ENCODE data around the gene ADRM1. TPM values are rescaled to one million over a fixed set of nuclear protein-coding genes. Genes with fewer than 3 reads are reported as not detected.

The ADRM1 gene
- total RNA-seq, 6 donors from 2014 or later: 57.6 to 158 (median 91.6) TPM

Other genes starting within 250 kb of the ADRM1 start
- gene TAF4, start 237.1 kb upstream of the ADRM1 start, total RNA-seq: 10 to 100 TPM; 13.0 to 44.0 (median 20.7) TPM
- 10 to 100 TPM; 27.8 to 46.3 (median 36.4) TPM for gene LSM14B, start 180.5 kb upstream of the ADRM1 start, total RNA-seq
- gene PSMA7, start 159.6 kb upstream of the ADRM1 start, total RNA-seq: 100 to 1,000 TPM; 186 to 317 (median 240) TPM
- gene SS18L1, start 159.2 kb upstream of the ADRM1 start, total RNA-seq: 10 to 100 TPM; 12.2 to 70.8 (median 19.7) TPM
- gene MTG2, start 120.0 kb upstream of the ADRM1 start, total RNA-seq: 10 to 100 TPM; 28.3 to 42.3 (median 32.0) TPM
- not detected for gene HRH3, start 82.7 kb upstream of the ADRM1 start, total RNA-seq
- gene OSBPL2, start 64.5 kb upstream of the ADRM1 start, total RNA-seq: 10 to 100 TPM; 35.7 to 65.0 (median 48.0) TPM
- gene LAMA5, start 64.3 kb downstream of the ADRM1 start, total RNA-seq: 1,000 to 10,000 TPM in 1 of 6 donors, 100 to 1,000 TPM in 5; 176 to 1,019 (median 307) TPM
- gene RPS21, start 84.1 kb downstream of the ADRM1 start, total RNA-seq: 1,000 to 10,000 TPM in 3 of 6 donors, 100 to 1,000 TPM in 2, 10 to 100 TPM in 1; 94.6 to 1,381 (median 998) TPM
- gene CABLES2, start 104.3 kb downstream of the ADRM1 start, total RNA-seq: 1 to 10 TPM; 2.2 to 5.2 (median 4.0) TPM
- 1 to 10 TPM in 4 of 6 donors, under 1 TPM in 1, not detected in 1; 0.51 to 6.3 (median 1.9) TPM for gene RBBP8NL, start 124.5 kb downstream of the ADRM1 start, total RNA-seq
- 10 to 100 TPM in 1 of 6 donors, 1 to 10 TPM in 4, under 1 TPM in 1; 0.98 to 10.5 (median 2.2) TPM for gene GATA5, start 173.0 kb downstream of the ADRM1 start, total RNA-seq